HEK293T (cell line): ENCODE data around the gene CRYM.

Experiments
- ARNT ChIP-seq: fragments of 450-650 bp; IDR thresholded peaks from 2 replicates; pipeline ENCODE4 v1.6.1; 2017; ENCODE audit warnings: mild to moderate bottlenecking
- BHLHE40 ChIP-seq: fragments of 450-650 bp; IDR thresholded peaks from 2 replicates; pipeline ENCODE4 v1.6.1; 2016; ENCODE audit warnings: mild to moderate bottlenecking, moderate library complexity, borderline replicate concordance
- FOXA1 ChIP-seq: fragments of 450-650 bp; IDR thresholded peaks from 2 replicates; pipeline ENCODE4 v1.6.1; 2016; ENCODE audit warnings: mild to moderate bottlenecking
- FOXK2 ChIP-seq: fragments of 450-650 bp; IDR thresholded peaks from 2 replicates; pipeline ENCODE4 v1.6.1; 2016; ENCODE audit warnings: mild to moderate bottlenecking
- FOXM1 ChIP-seq: fragments of 450-650 bp; IDR thresholded peaks from 2 replicates; pipeline ENCODE4 v1.6.1; 2017; ENCODE audit warnings: mild to moderate bottlenecking, borderline replicate concordance
- HDGF ChIP-seq: fragments of 450-650 bp; IDR thresholded peaks from 2 replicates; pipeline ENCODE4 v1.6.1; 2017; ENCODE audit warnings: antibody characterized with exemption, borderline replicate concordance
- PKNOX1 ChIP-seq: fragments of 450-650 bp; IDR thresholded peaks from 2 replicates; pipeline ENCODE4 v1.6.1; 2016
- SUZ12 ChIP-seq: fragments of 450-650 bp; IDR thresholded peaks from 2 replicates; pipeline ENCODE4 v1.6.1; 2016; ENCODE audit warnings: mild to moderate bottlenecking
- ZNF384 ChIP-seq: fragments of 450-650 bp; IDR thresholded peaks from 2 replicates; pipeline ENCODE4 v1.6.1; 2016

DNA sequence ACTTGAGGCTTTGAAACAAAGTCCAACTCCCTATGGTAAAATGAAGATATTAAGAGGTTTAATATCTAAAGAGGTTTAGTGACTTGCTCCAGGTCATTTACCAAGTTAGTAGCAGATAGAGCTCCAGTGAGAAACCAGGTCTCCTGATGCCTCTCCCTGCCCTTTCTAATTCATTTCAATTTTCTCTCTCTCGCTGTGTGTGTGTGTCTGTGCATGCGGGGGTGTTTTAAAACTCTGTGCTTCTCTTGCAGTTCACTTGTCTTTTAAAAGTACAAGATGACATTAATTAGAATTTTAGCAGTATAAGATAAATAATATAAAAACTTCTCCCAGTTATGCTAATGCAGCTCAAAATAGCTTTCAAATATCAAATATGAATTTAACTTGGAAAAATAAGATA, 58.5 kb downstream of the CRYM start:
- TF ChIP-seq PKNOX1 = no peak
- no peak for TF ChIP-seq FOXM1
- TF ChIP-seq SUZ12 = no peak
- TF ChIP-seq BHLHE40 = no peak
- no peak for TF ChIP-seq HDGF
- no peak for TF ChIP-seq ZNF384
- no peak for TF ChIP-seq FOXK2
- no peak for TF ChIP-seq ARNT
- no peak for TF ChIP-seq FOXA1
